ENCODE data around the gene ZBTB40. TPM values are rescaled to one million over a fixed set of nuclear protein-coding genes. Genes with fewer than 3 reads are reported as not detected.

ZBTB40 gene
- total RNA-seq, 1 experiment from 2014 or later = 16.3 TPM

GRCh38 chr1:22413799-22414198 is 37.9 kb upstream of the ZBTB40 start:
- H2AFZ ChIP-seq (ENCODE audit: low read length) = no peak overlapping the region
- no peak overlapping the region for H4K91ac ChIP-seq (ENCODE audit: insufficient read length, low read depth, low read length)
- H3K27ac ChIP-seq (ENCODE audit: insufficient read length, low read depth, low read length) = no peak overlapping the region
- H3K9ac ChIP-seq (ENCODE audit: extremely low read depth, insufficient read length, low read length) = no peak overlapping the region
- no peaks in the 10 kb centered on the region for H3K9me3 ChIP-seq (ENCODE audit: control insufficient read depth, low read depth, low read length)
- H3K79me2 ChIP-seq (ENCODE audit: insufficient read depth, low read length) = no peaks in the 10 kb centered on the region
- no peaks in the 10 kb centered on the region; the same call in 1 of the 2 replicates for H3K4me1 ChIP-seq (ENCODE audit: insufficient read depth, low read length)
- DNase-seq = no peak
- peaks cover 0 to 4% (median 3%) of the 10 kb centered on the region in 3 experiments; a peak in 2 of 7 replicates for H3K36me3 Mint-ChIP-seq (ENCODE audit: insufficient read depth in 1 of 3, low read depth in 3 of 3)
- no peak overlapping the region for H2BK120ac ChIP-seq (ENCODE audit: low read depth, low read length, poor library complexity, severe bottlenecking)
- no peak overlapping the region for H2BK12ac ChIP-seq (ENCODE audit: insufficient read length, low read depth, low read length)
- H2BK5ac ChIP-seq (ENCODE audit: insufficient read length, low read length) = no peak overlapping the region
- no peaks in the 10 kb centered on the region for H3K23me2 ChIP-seq (ENCODE audit: insufficient read length, low read depth, low read length, poor library complexity, severe bottlenecking)
- TF ChIP-seq CTCF (conservative IDR thresholded peaks at IDR 0.05) = no peak
- H2AK5ac ChIP-seq (ENCODE audit: insufficient read length, low read length) = no peak overlapping the region
- H3K27me3 Mint-ChIP-seq (ENCODE audit: low read depth) = peaks cover 3% of the 10 kb centered on the region
- H3T11ph ChIP-seq (ENCODE audit: low read length) = no peak overlapping the region
- H3K23ac ChIP-seq (ENCODE audit: insufficient read length, low read depth, low read length) = no peak overlapping the region
- H3K4ac ChIP-seq (ENCODE audit: low read depth, low read length) = no peak overlapping the region
- no peak overlapping the region; a peak in 1 of 7 replicates for H3K27ac Mint-ChIP-seq
- no peaks in the 10 kb centered on the region for H3K79me1 ChIP-seq (ENCODE audit: insufficient read depth, low read depth, low read length, poor library complexity, severe bottlenecking)
- H4K20me1 ChIP-seq (ENCODE audit: control insufficient read depth, insufficient read depth, insufficient read length) = no peaks in the 10 kb centered on the region
- no peak overlapping the region for H3K14ac ChIP-seq (ENCODE audit: insufficient read depth, low read length)
- no peak overlapping the region for H2BK20ac ChIP-seq (ENCODE audit: low read depth, low read length, poor library complexity, severe bottlenecking)
- no peak overlapping the region for H2BK15ac ChIP-seq (ENCODE audit: low read depth, low read length)
- no peak overlapping the region for H4K8ac ChIP-seq (replicated peaks; ENCODE audit: insufficient read length, low read depth, low read length)
- H3K18ac ChIP-seq (ENCODE audit: insufficient read length, low read depth, low read length) = no peak overlapping the region
- peaks cover 16 to 19% of the 10 kb centered on the region in 2 experiments for H3K4me1 Mint-ChIP-seq
- no CpG with 5 or more reads among the region's 1 CpG for WGBS (ENCODE audit: extremely low coverage, insufficient read length, low lambda C conversion rate)
- H3K4me2 ChIP-seq (ENCODE audit: insufficient read depth, insufficient read length, low read length) = no peak overlapping the region
- H3K4me3 Mint-ChIP-seq = no peak overlapping the region; a peak in 1 of 5 replicates
- peaks cover 4 to 5% of the 10 kb centered on the region in 2 experiments; a peak in 2 of 5 replicates for H3K9me3 Mint-ChIP-seq
- no peak overlapping the region for H4K5ac ChIP-seq (ENCODE audit: insufficient read length, low read depth, low read length)
- H3K27me3 ChIP-seq (ENCODE audit: insufficient read depth, low read length) = no peaks in the 10 kb centered on the region
- no peak overlapping the region for H3K56ac ChIP-seq (ENCODE audit: insufficient read length, low read depth, low read length)
